GM18951 (cell line): Measurements from ENCODE around the gene ACTN2.

Experiments used
- POLR2A ChIP-seq: IDR thresholded peaks from 4 replicates; pipeline ENCODE4 v1.6.1; 2011; ENCODE audit warnings: mild to moderate bottlenecking; ENCODE audit not compliant: insufficient read length, insufficient read depth; ENCODE audit errors: extremely low read depth
- in situ Hi-C: fragments of 300-500 bp; cut with MboI; formaldehyde crosslinking; loops from one replicate; pipeline ENCODE4 v1.12.0; 2022; ENCODE audit warnings: low sequenced_read_pairs, mixed read lengths, inconsistent platforms; ENCODE audit not compliant: unreplicated experiment

Gene ACTN2

GRCh38 chr1:236702791-236703394 lies 16.6 kb downstream of the ACTN2 start:
- in situ Hi-C loops, result no loop called here
- TF ChIP-seq POLR2A, result no peak

DNA sequence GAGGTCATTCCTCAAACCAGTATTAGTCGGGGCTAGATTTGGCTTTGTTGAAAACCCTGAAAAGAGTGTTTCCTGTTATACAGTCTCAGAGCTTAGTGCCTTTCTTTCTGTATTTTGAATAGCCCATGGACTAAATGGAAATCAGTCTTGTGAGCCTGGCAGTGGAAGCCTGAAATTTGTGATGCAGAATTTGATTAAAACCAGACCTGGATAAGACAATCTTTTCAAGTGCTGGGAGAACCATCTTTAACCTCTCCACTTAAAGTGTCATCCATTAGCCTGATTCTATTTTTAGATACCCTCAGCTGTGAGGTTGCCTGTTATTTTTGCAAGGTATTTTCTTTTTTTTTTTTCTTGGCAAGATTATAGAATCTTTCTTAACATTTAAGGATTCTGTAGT lies 19.5 kb downstream of the ACTN2 start:
- in situ Hi-C loops, result no loop called here
- no peak for TF ChIP-seq POLR2A

- no peak for TF ChIP-seq POLR2A
- in situ Hi-C loops, result no loop called here
Measured at GRCh38 chr1:236706183-236706582, 19.9 kb downstream of the ACTN2 start.

- in situ Hi-C loops, result no loop called here
Measured at GRCh38 chr1:236710328-236710892, 24.1 kb downstream of the ACTN2 start.

GRCh38 chr1:236716160-236716559 lies 29.9 kb downstream of the ACTN2 start:
- TF ChIP-seq POLR2A, result no peak
- in situ Hi-C loops, result no loop called here

More at GRCh38 chr1:236710328-236710892, 24.1 kb downstream of the ACTN2 start:
- TF ChIP-seq POLR2A, result no peak

DNA sequence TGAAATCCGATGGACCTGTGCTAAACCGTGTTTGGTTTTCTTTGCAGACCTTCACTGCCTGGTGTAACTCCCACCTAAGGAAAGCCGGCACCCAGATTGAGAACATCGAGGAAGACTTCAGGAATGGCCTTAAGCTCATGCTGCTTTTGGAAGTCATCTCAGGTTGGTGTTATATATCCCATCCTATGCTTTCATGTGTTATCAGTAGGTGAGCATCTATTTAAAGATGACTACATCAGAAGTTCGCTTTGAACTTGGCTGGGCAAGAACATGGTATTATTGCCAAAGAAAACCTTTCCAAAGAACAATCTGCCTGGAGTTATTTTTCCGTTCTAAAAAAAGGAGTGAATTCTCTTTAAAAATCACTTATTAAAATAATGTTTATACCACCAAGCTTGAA lies 31.5 kb downstream of the ACTN2 start:
- in situ Hi-C loops, result no loop called here
- no peak for TF ChIP-seq POLR2A

DNA sequence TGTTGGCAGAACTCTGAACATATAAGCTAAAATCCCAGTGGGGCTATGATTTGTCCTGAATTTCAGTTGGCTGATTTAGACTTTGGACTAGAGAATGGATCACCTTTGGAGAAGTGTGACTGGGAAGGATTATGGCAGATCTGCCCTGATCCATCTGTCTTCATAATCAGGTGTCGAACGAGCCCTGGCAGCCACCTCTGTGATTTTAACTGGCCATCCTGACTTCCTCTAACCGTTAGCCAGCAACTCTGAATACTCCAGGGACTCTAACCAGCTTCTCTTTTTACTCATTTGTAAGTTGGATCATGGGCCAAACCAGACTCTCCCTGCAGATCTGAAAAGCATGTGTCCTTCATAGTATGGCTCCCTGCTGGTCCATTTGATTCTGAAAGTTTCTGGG lies 32.0 kb downstream of the ACTN2 start:
- in situ Hi-C loops, result no loop called here
- TF ChIP-seq POLR2A, result no peak

DNA sequence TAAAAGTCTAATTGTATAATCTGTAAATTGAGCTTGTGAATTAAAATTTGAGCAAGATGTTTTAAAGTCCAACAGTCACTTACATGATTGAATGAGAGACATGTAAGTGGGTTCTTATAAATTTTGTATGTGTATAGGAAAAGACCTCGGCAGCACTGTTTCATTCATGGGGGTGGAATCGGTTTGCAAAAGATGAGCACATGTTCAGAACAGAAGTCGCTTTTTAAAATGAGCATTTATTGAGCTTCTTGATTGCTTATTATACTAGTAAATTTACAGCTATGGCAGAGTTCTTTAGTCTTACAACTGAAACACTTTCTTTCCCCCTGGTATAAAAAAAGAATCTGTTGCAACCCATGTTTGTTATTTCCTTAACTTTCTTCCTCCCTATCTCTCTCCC lies 33.9 kb downstream of the ACTN2 start:
- TF ChIP-seq POLR2A, result no peak
- in situ Hi-C loops, result no loop called here

- in situ Hi-C loops, result no loop called here
- no peak for TF ChIP-seq POLR2A
Measured at GRCh38 chr1:236720611-236721010, 34.3 kb downstream of the ACTN2 start.

GRCh38 chr1:236724049-236724448 lies 37.8 kb downstream of the ACTN2 start:
- TF ChIP-seq POLR2A, result no peak
- in situ Hi-C loops, result no loop called here

DNA sequence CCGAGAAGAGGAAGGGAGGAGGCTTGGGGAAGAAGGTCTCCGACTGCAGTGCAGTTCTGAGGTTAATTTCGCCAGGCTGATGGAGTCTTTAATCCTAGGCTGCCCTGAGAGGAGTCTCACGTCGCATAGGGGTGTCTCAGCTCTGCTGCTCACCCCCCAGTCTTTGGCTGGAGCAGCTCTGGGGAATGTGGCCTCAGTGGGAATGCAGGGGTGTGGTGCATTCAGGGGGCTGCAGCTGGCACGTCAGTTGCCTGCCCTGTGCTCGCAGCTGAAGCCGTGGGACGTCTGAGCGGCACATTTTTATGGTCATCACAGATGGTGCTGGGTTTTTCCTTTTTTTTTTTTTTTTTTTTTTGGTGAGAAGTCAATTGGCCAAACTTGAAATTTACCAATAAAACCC lies 38.2 kb downstream of the ACTN2 start:
- no peak for TF ChIP-seq POLR2A
- in situ Hi-C loops, result no loop called here

DNA sequence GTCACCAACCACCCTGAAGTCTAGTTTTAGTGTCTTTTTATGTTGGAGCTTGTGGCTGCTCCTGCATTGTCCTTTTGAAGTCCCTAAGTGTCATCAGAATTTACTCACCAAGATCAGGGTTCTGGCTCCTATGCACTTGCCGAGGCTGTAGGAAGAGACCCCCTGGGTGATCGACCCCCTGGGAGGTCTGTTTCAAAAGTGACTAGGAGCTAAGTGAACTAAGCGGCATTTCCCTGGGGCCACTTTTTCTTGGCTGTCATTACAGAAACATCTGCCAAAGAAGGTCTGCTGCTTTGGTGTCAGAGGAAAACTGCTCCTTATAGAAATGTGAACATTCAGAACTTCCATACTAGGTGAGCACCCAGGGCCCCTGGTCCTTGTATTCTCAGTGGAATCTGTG lies 39.4 kb downstream of the ACTN2 start:
- TF ChIP-seq POLR2A, result no peak
- in situ Hi-C loops, result no loop called here

DNA sequence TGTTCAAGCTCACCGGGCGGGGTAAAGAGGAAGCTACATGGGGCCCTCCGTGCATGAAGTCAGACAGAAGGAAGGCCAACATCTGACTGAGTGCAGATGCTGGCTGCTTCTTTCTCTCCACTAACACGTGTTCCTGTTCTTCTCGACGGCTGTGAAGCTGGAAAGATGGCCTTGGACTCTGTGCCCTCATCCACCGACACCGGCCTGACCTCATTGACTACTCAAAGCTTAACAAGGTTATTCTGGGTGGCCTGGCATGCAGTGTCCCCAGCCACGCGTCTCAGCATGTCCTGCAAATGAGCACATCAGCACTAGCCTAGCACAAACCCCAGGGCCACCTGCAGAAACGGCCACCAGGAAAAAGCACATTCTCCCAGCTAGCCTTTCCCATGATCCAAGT lies 41.2 kb downstream of the ACTN2 start:
- in situ Hi-C loops, result no loop called here
- TF ChIP-seq POLR2A, result no peak

DNA sequence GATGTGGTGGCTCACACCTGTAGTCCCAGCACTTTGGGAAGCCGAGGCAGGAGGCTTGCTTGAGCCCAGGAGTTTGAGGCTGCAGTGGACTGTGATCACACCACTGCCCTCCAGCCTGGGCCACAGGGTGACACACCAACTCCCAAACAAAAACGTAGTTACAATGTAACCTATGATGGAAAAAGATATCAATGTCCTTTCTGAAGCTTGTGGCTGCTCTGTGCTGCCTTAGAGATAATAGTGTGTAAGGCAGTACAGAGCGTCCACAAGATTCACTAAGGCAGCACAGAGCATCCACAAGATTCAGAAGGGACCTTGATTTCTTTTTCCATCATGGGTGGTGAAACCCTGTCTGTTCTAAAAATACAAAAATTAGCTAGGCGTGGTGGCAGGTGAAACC lies 42.5 kb downstream of the ACTN2 start:
- in situ Hi-C loops, result no loop called here
- TF ChIP-seq POLR2A, result no peak
